Liver (tissue), 3 donors: ENCODE data around the gene REEP1.

Experiments used
- ATF3 ChIP-seq: IDR thresholded peaks from 2 replicates; pipeline ENCODE4 v1.6.1; 2016; ENCODE audit warnings: antibody characterized with exemption
- CTCF ChIP-seq: fragments of 150-350 bp; IDR thresholded peaks from 2 replicates; pipeline ENCODE4 v1.5.1; 2017; ENCODE audit warnings: improper control_type of control experiment, low read depth, low read length; ENCODE audit not compliant: missing input control
- EGR1 ChIP-seq, 2 donors: IDR thresholded peaks; 2 replicates each; pipeline ENCODE4 v1.6.1; 2016 to 2018; ENCODE audit warnings: antibody characterized with exemption in 2 of 2, low read depth in 2 of 2
- FOXA1 ChIP-seq: IDR thresholded peaks from 2 replicates; pipeline ENCODE4 v1.6.1; 2016; ENCODE audit warnings: antibody characterized with exemption
- JUND ChIP-seq, 2 donors: IDR thresholded peaks; 2 replicates each; pipeline ENCODE4 v1.6.1; 2016; ENCODE audit warnings: antibody characterized with exemption in 2 of 2
- MAX ChIP-seq: IDR thresholded peaks from 2 replicates; pipeline ENCODE4 v1.6.1; 2016; ENCODE audit warnings: antibody characterized with exemption
- RAD21 ChIP-seq, 2 donors: IDR thresholded peaks; 2 replicates each; pipeline ENCODE4 v1.6.1; 2016; ENCODE audit warnings: antibody characterized with exemption in 2 of 2, mild to moderate bottlenecking in 2 of 2
- REST ChIP-seq: IDR thresholded peaks from 2 replicates; pipeline ENCODE4 v1.6.1; 2016; ENCODE audit warnings: antibody characterized with exemption, mild to moderate bottlenecking
- SP1 ChIP-seq: IDR thresholded peaks from 2 replicates; pipeline ENCODE4 v1.6.1; 2018; ENCODE audit warnings: antibody characterized with exemption, mild to moderate bottlenecking
- YY1 ChIP-seq: IDR thresholded peaks from 2 replicates; pipeline ENCODE4 v1.6.1; 2016; ENCODE audit warnings: antibody characterized with exemption, mild to moderate bottlenecking
- ZBTB33 ChIP-seq: IDR thresholded peaks from 2 replicates; pipeline ENCODE4 v1.6.1; 2016; ENCODE audit warnings: antibody characterized with exemption
- donor health status: healthy.
- donor health status: healthy.

GRCh38 chr2:86238354-86238753 is 99.1 kb downstream of the REEP1 start:
- no peak for TF ChIP-seq JUND (IDR thresholded peaks at IDR 0.05)
- TF ChIP-seq CTCF, result no peak
- TF ChIP-seq YY1, result no peak
- TF ChIP-seq REST, result no peak
- no peak for TF ChIP-seq MAX
- no peak for TF ChIP-seq FOXA1
- TF ChIP-seq ATF3, result no peak
- TF ChIP-seq RAD21 (IDR thresholded peaks at IDR 0.05), result no peak
- TF ChIP-seq SP1, result no peak
- no peak for TF ChIP-seq ZBTB33
- no peak for TF ChIP-seq EGR1 (IDR thresholded peaks at IDR 0.05; ENCODE audit: low read depth in 2 of 2)
